NB4 (cell line): ENCODE results near the gene PDE6B.
A peak's percentile ranks its signal among the peaks of the same experiment; 100 is the strongest.
"Not testable (repeated sequence)": the region's sequence is repeated elsewhere in the genome, so short reads cannot be mapped to it uniquely, and the experiment has no call there.

Source experiments
- DNase-seq: peaks from one replicate; pipeline ENCODE4 v3.0.0; 2010; ENCODE audit warnings: low read depth
- H3K4me3 ChIP-seq: one replicate; pipeline ENCODE4 v1.5.1; 2011; ENCODE audit warnings: mild to moderate bottlenecking, low read depth, low read length, moderate library complexity
- CTCF ChIP-seq: IDR thresholded peaks from one replicate; pipeline ENCODE4 v1.5.1; 2012; ENCODE audit warnings: low read depth, low read length
- MYC ChIP-seq: IDR thresholded peaks from 2 replicates; pipeline ENCODE4 v1.6.1; 2011; ENCODE audit warnings: low read depth, low read length
- POLR2A ChIP-seq: IDR thresholded peaks from 2 replicates; pipeline ENCODE4 v1.6.1; 2011; ENCODE audit warnings: mild to moderate bottlenecking; ENCODE audit not compliant: insufficient read length; ENCODE audit errors: extremely low read depth
- TF ChIP-seq, protein P1 (sequence below): IDR thresholded peaks from 2 replicates; pipeline ENCODE4 v1.6.1; 2011; ENCODE audit warnings: low read depth, low read length

Gene PDE6B

DNA sequence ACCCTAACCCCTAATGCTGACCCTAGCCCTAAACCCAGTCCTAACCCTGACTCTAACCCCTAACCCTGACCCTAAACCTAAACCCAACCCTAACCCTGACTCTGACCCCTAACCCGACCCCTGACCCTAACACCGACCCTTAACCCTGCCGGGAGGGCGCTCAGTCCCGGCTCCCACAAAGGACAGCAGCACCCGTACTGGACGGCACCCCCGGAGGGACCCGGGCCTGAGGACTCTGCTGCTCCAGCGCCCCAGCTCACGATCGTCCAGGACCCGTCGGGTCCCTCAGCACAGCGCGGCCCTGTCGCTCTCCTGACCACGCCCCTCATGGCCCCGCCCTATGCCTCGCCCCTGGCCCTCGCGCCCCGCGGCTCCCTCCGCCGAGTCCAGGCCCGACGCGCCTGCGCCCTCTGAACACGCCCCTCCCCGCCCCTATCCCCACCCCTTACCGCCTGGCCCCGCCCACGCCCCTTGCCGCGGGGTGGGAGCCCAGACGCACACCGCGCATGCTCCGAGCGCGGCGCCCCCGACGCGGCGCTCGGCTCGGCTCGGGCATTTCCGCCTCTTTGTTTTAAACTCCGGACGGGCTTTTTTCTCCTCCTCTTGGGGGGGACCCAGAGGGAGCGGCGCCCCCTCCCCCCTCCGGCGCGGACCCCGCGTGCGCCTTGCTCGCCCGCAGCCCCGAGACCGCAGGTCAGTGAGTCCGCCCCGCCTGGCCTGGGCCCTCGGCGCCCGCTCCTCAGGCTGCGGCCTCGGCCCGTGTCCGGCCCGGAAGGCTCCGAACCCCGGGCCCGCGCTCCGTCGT is 80.1 kb downstream of the PDE6B start, which contains the start of gene PCGF3:
Gene PCGF3, plus strand, starts transcription at position 555 of the 805 bp plus-strand sequence. CDS start 27,849 bp downstream, outside the sequence.
- DNase-seq: peak; percentile 96
- peak within 1 kb of the TSS; percentile 83 for H3K4me3 ChIP-seq
- TF ChIP-seq POLR2A (peak; percentile 60), MYC (no peak), CTCF (no peak)
- TF ChIP-seq, protein P1, sequence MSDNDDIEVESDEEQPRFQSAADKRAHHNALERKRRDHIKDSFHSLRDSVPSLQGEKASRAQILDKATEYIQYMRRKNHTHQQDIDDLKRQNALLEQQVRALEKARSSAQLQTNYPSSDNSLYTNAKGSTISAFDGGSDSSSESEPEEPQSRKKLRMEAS: peak; percentile 21; the same call in 1 of the 2 replicates

DNA sequence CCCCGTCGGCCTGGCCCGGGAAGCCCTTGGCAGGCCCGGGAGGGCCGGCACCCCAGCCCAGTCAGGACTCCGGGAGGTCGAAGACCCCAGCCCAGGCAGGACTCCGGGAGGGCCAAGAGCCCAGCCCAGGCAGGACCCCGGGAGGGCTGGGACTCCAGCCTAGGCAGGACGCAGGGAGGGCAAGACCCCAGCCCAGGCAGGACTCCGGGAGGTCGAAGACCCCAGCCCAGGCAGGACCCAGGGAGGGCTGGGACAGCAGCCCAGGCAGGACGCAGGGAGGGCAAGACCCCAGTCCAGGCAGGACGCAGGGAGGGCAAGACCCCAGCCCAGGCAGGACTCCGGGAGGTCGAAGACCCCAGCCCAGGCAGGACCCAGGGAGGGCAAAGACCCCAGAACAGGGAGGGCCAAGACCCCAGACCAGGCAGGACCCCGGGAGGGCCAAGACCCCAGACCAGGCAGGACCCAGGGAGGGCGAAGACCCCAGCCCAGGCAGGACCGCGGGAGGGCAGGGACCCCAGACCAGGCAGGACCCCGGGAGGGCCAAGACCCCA is 80.8 kb downstream of the PDE6B start:
- H3K4me3 ChIP-seq: peak overlapping the region; percentile 83
- not testable (repeated sequence) for DNase-seq

DNA sequence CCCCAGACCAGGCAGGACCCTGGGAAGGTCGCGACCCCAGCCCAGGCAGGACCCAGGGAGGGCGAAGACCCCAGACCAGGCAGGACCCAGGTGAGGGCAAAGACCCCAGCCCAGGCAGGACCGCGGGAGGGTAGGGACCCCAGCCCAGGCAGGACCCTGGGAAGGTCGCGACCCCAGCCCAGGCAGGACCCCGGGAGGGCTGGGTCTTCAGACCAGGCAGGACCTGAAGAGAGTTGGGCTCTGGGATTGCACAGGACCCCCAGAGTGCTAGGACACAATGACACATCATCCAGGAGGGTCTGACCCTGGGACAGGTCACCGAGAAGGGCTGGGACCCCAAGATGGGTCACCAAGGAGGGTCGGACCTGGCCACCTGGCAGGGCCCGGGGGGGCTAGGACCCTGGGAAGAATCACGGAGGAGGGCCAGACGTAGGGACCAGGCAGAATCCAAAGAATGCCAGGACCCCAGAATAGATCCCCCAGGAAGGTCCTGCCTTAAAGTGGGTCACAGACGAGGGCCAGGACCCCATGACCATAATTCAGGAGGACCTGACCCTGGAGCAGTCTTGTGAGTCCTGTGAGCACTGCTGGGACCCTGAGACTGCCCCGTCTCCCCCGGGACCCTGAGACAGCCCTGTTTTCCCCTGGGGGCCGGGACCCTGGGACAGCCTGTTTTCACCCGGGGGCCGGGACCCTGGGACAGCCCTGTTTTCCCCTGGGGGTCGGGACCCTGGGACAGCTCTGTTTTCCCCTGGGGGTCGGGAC is 81.6 kb downstream of the PDE6B start:
- DNase-seq: no peak
- no peak for TF ChIP-seq POLR2A
- no peak for TF ChIP-seq MYC
- TF ChIP-seq, protein P1: no peak
- TF ChIP-seq CTCF: no peak
- peak overlapping the region; percentile 9 for H3K4me3 ChIP-seq

DNA sequence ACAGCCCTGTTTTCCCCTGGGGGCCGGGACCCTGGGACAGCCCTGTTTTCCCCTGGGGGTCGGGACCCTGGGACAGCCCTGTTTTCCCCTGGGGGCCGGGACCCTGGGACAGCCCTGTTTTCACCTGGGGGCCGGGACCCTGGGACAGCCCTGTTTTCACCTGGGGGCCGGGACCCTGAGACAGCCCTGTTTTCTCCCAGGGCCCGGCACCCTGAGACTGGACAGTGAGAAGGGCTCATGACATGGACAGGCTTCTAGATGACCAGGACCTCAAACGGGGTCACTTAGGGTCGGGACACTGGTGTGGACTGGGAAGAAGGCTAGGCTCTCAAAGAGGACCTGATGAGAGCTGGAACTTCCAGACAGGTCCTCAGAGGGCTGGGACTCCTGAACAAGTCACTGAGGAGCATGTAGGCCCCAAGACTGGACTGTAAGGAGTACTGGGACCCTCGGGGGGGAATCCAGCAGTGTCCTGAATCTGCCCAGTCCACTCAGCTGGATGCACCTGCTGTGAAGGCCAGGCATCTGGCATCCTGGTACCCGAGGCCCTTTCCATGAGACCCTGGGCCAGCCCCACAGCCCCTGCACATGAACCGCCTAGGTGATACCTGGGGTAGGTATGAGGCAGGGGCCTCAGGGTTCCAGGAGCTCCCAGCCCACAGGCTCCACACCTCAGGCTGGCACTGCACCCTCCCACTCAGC is 82.7 kb downstream of the PDE6B start:
- no peak overlapping the region for H3K4me3 ChIP-seq
- TF ChIP-seq, protein P1: no peak
- TF ChIP-seq MYC: no peak
- no peak for TF ChIP-seq CTCF
- no peak for DNase-seq

DNA sequence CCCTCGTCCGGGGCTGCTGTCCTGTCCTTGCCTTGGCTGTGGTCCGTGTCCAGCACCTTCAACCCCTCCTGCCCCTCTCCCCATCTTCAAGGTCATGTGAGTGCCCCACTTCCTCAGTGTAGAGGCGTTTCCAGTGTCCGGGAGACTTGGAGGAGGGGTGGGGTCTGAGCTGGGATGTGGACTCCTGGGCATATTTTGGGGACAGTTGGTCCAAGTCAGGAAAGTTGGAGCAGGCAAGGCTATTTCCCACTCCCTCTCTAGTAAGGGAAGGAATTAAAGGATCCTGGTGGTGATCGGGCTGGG is 83.2 kb downstream of the PDE6B start:
- TF ChIP-seq CTCF (no peak), POLR2A (no peak), MYC (no peak)
- TF ChIP-seq, protein P1: no peak
- DNase-seq: no peak
- H3K4me3 ChIP-seq: no peak overlapping the region

DNA sequence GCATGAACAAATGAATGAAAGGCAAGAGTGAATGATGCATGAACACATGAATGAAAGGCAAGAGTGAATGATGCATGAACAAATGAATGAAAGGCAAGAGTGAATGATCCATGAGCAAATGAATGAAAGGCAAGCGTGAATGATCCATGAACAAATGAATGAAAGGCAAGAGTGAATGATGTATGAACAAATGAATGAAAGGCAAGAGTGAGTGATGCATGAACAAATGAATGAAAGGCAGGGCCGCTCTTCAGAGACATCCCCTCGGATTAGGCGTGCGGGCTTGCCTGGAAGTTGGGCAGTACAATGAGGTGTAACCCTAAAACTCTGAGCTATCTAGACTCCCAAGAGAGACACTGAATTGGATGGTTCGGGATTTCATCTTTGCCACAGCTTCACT is 84.0 kb downstream of the PDE6B start:
- no peak overlapping the region for H3K4me3 ChIP-seq
- TF ChIP-seq POLR2A: no peak
- TF ChIP-seq CTCF: no peak
- no peak for TF ChIP-seq MYC
- TF ChIP-seq, protein P1: no peak
- DNase-seq: no peak
